GM10248 (cell line): ENCODE measurements around the gene LPIN2.
A peak's percentile ranks its signal among the peaks of the same experiment; 100 is the strongest.

Experiments
- CTCF ChIA-PET: fragments of 300-600 bp; sonication (Branson Sonifier 250); formaldehyde crosslinking; extraction: SDS; loops from one replicate; lab custom pipeline; 2021; ENCODE audit warnings: antibody characterized with exemption; lab: Yijun Ruan, JAX
- POLR2A ChIA-PET: fragments of 350-650 bp; sonication (Branson Sonifier 250); formaldehyde crosslinking; extraction: SDS; loops from one replicate; lab custom pipeline; 2020; ENCODE audit warnings: antibody characterized with exemption; lab: Yijun Ruan, JAX
- DNase-seq: peaks from one replicate; pipeline ENCODE4 v3.0.0; 2012; ENCODE audit errors: extremely low spot score
- CTCF ChIP-seq: IDR thresholded peaks from 2 replicates; pipeline ENCODE4 v1.5.1; 2012; ENCODE audit warnings: mild to moderate bottlenecking, low read depth; ENCODE audit errors: extremely low read depth, missing control alignments, control extremely low read depth

LPIN2 gene

DNA sequence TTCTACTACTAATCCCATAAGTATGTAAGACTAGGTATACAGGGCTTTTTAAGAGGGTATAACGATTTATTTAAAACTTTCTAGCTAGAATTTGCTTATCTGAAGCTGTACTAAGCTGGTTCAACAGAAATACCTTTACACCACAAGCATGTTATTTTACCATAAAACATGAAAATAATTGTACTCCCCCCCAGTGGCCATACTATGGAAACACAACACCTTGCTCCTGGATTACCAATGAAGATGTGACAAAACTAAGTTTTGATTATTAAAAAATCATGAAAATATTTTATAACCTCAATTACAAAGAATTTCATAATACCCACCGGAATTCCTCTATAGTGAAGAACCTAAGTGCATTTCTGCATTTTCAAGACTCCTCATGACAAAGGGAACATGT is 27.3 kb downstream of the LPIN2 start:
- TF ChIP-seq CTCF, result peak; percentile 51
- DNase-seq, result peak; percentile 44
- ChIA-PET POLR2A (interaction anchor here (0.7 kb wide), 1 partner anchor 25 kb away, joined by 3 read pairs; no protein-coding TSS in a partner anchor), CTCF (interaction anchor here (0.7 to 5.8 kb wide), 31 partner anchors 9 to 261 kb away, joined by 3 to 82 read pairs (median 5); no protein-coding TSS in a partner anchor)

GRCh38 chr18:2984703-2985261 is 28.2 kb downstream of the LPIN2 start:
- CTCF ChIA-PET, result interaction anchor here (0.7 to 5.8 kb wide), 30 partner anchors 10 to 262 kb away, joined by 3 to 82 read pairs (median 5); no protein-coding TSS in a partner anchor
- DNase-seq, result no peak
- POLR2A ChIA-PET, result interaction anchor here (0.7 kb wide), 1 partner anchor 24 kb away, joined by 3 read pairs; no protein-coding TSS in a partner anchor
- no peak for TF ChIP-seq CTCF

DNA sequence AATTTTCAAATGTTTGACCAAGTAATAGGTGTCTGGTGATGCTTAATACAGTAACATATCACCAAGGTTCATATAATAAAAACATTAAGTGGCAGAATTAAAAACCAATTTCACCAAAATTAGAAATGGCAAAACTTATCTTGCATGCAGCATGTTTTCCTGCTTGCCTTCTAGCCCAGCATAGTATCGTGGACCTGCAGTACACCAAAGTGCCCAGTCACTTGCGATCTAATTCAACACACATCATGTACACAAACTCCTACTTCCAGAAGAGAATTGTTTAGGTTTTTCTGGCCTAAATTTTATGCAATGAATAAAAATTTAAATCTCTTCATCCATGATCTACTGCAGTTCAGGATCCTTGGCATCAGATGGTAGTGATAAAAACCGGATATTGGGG is 28.9 kb downstream of the LPIN2 start:
- TF ChIP-seq CTCF, result no peak
- CTCF ChIA-PET, result interaction anchor here (1.5 to 3.4 kb wide), 3 partner anchors 22 to 168 kb away, joined by 7 to 17 read pairs (median 11); no protein-coding TSS in a partner anchor

DNA sequence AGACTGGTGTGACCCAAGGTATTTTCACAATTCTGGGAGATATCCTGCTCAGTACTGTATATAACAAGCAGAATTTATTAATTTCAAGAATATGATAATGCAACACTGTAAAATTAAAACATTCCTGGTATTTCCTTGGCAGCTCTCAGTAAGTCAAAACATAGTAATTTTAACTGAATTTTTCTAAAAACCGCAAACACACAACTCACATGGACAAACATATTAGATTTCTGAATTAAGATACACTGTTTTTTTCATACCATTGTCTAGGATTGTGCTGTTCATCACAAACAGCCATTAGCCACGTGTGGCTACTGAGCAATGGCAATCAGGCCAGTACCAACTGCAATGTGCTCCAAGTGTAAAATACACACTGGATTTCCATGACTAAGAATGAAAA is 29.6 kb downstream of the LPIN2 start:
- ChIA-PET CTCF (interaction anchor here (0.6 to 2.2 kb wide), 9 partner anchors 10 to 263 kb away, joined by 3 to 15 read pairs (median 4); no protein-coding TSS in a partner anchor), POLR2A (no interaction called here)
- no peak for DNase-seq
- TF ChIP-seq CTCF, result no peak

More for the DNA sequence above, 28.9 kb downstream of the LPIN2 start:
- no peak for DNase-seq
- POLR2A ChIA-PET, result no interaction called here

- ChIA-PET CTCF (interaction anchor here (0.6 to 2.2 kb wide), 11 partner anchors 9 to 263 kb away, joined by 3 to 15 read pairs (median 4); no protein-coding TSS in a partner anchor), POLR2A (interaction anchor here (0.5 to 0.7 kb wide), 2 partner anchors 21 to 26 kb away, joined by 3 to 4 read pairs; no protein-coding TSS in a partner anchor)
- TF ChIP-seq CTCF, result no peak
- no peak for DNase-seq
Measured at GRCh38 chr18:2982452-2983269, 30.3 kb downstream of the LPIN2 start.

DNA sequence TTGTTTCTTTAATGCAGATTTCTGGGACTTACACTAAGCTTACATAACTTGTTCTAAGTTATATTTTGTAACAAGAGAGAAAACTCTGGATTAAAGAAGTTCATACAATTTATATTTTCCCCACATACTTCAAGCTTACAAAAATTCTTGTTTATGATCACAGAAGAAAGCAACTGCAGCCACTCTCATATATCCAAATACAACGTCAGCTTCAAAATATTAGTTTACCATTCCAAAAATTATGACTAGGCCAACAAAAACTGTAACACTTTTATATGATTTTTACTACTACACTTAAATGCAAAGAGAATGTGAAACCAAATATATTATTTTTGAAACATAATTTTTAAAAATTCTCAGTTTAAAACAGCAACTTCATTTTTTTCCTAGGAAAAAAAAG is 30.9 kb downstream of the LPIN2 start:
- POLR2A ChIA-PET, result interaction anchor here (0.7 kb wide), 1 partner anchor 21 kb away, joined by 4 read pairs; no protein-coding TSS in a partner anchor
- CTCF ChIA-PET, result interaction anchor here (1.1 to 2.2 kb wide), 4 partner anchors 12 to 257 kb away, joined by 3 to 15 read pairs (median 5); no protein-coding TSS in a partner anchor
- TF ChIP-seq CTCF, result no peak
- DNase-seq, result no peak
